SJSA1 (cell line): Measurements from ENCODE around the gene CADM1. TPM values are rescaled to one million over a fixed set of nuclear protein-coding genes. Genes with fewer than 3 reads are reported as not detected.

ENCODE experiments used
- DNase-seq, 2 experiments: peaks; one replicate each; pipeline ENCODE4 v3.0.0-alpha.2; 2015 to 2020; ENCODE audit warnings: low spot score in 2 of 2, low read depth in 1 of 2
- H3K27ac ChIP-seq: fragments of 250-450 bp; sonication (Bioruptor Pico); 2 replicates; pipeline ENCODE4 v1.5.1; 2020; ENCODE audit warnings: mild to moderate bottlenecking, moderate library complexity
- H3K27me3 ChIP-seq: fragments of 250-450 bp; sonication (Bioruptor Pico); replicated peaks from 2 replicates; pipeline ENCODE4 v1.5.1; 2020; ENCODE audit warnings: mild to moderate bottlenecking, moderate library complexity
- H3K36me3 ChIP-seq: fragments of 250-450 bp; sonication (Bioruptor Pico); 2 replicates; pipeline ENCODE4 v1.5.1; 2020; ENCODE audit warnings: mild to moderate bottlenecking
- H3K4me1 ChIP-seq: fragments of 250-450 bp; sonication (Bioruptor Pico); replicated peaks from 2 replicates; pipeline ENCODE4 v1.6.1; 2021; ENCODE audit warnings: mild to moderate bottlenecking
- H3K4me3 ChIP-seq: fragments of 250-450 bp; sonication (Bioruptor Pico); 2 replicates; pipeline ENCODE4 v1.5.1; 2020; ENCODE audit warnings: mild to moderate bottlenecking
- H3K9me3 ChIP-seq: fragments of 250-450 bp; sonication (Bioruptor Pico); replicated peaks from 2 replicates; pipeline ENCODE4 v1.5.1; 2020; ENCODE audit warnings: mild to moderate bottlenecking
- total RNA-seq: library from RNA; depleted of rRNA; stranded (reverse); fragments of >200 nt; shearing (Covaris generic); gene quantifications from 2 replicates; pipeline ENCODE4 v1.2.3, GENCODE V29; 2014

The CADM1 gene
- total RNA-seq, 1 experiment from 2014 or later, result 3.2 TPM

DNA sequence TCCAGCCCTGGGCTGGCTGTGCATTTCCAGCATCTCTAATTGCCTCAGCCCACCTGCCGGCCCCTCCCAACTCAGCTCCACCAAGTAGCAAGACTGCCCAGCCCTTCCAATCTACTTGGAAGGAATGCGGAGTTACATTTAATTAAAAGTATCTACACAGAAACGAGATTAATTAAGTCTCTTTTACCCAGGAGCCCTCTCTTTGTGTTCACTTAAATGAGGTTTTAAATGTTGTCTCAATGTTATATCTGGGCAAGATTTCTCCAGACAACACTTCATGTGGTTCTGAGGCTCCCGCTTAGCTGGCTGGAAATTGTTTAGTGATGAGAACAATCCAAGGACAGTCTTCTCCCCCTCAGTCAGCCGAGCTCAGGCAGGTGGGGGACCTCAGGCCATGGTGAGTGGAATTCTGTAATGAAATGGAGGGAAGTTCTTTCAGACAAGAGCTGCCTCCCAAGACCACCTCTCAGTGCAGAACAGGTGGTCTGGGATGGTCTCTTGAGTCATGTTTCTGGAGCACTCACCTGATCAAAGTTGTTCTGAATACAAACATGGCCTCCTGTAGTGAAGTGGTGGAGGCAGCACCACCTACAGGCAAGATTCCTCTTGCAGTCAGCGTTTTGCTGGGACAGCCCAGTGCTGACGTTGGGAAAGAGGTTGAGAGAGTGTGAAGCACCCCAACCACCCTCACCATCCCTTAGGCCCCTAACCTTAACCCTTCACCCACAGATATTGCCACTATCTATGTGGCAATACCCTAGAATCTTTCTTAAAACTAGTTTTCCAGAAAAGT is 371.6 kb downstream of the CADM1 start:
- H3K4me1 ChIP-seq, result no peaks in the 10 kb centered on the region
- no peaks in the 10 kb centered on the region for H3K36me3 ChIP-seq
- no peak overlapping the region for H3K27ac ChIP-seq
- DNase-seq, result no peak
- no peaks in the 10 kb centered on the region for H3K9me3 ChIP-seq
- H3K27me3 ChIP-seq, result no peaks in the 10 kb centered on the region
- H3K4me3 ChIP-seq, result no peak overlapping the region

DNA sequence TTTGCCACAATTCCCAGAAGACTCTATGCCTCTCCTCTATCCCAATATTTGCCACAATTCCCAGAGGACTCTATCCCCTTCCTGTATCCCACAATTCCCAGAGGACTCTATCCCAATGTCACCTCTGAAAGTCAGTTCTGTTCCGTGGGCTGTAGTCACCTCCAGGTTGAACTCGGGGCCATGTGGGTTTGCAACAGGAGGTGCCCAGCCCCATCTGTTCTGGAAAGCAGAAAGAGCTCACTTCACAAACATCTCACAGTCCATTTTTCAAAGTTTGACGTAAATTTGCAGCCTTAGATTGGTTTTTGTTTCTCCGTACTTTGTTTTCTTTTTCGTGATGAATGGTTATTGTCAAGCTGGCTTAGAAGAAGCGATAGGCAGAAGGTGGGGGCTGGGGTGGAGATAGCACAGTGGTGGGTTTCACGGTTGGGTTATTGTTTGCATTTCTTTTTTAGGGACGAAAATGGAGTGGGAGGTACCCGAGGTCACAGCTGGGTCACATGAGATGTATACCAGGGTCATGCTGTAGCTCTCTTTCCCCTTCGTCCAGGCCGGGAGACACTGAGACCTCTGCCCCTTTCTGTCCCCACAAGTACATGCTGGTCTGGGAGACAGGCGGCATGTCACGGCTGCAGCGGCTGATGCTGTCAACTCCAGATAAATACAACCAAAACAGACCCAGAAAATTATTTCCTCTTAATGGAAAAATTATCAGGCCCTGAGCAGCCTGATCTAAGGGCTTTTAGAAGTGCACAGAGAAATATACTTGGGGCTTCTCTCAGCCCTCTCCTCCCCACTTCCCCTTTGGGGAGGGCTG is 374.5 kb downstream of the CADM1 start:
- H3K36me3 ChIP-seq, result no peaks in the 10 kb centered on the region
- no peaks in the 10 kb centered on the region for H3K27me3 ChIP-seq
- H3K4me1 ChIP-seq, result no peaks in the 10 kb centered on the region
- no peak overlapping the region for H3K27ac ChIP-seq
- DNase-seq, result no peak
- H3K9me3 ChIP-seq, result no peaks in the 10 kb centered on the region
- no peak overlapping the region for H3K4me3 ChIP-seq

- Histone ChIP-seq H3K27ac (no peak overlapping the region), H3K9me3 (no peaks in the 10 kb centered on the region), H3K27me3 (no peaks in the 10 kb centered on the region), H3K36me3 (no peaks in the 10 kb centered on the region), H3K4me1 (no peaks in the 10 kb centered on the region), H3K4me3 (no peak overlapping the region)
- no peak for DNase-seq
Measured at GRCh38 chr11:115128226-115128625, 376.0 kb downstream of the CADM1 start.

DNA sequence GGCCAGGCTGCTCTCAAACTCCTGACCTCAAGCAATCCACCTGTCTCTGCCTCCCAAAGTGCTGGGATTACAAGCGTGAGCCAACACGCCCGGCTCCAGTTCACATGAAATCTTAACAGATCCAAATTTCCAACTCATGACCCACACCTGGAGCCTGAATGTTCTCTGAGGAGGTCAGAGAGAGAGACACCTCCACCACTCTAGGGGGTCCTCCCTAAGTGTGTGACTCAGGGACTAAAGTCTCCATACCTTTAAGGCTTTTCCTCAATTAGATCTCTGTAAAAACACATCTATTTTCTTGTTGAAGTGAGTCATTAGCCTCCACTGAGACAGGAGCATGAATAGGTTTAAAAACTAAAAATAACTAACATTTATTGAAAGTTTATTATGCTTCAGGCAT is 376.4 kb downstream of the CADM1 start:
- H3K9me3 ChIP-seq, result no peaks in the 10 kb centered on the region
- no peak for DNase-seq
- H3K27ac ChIP-seq, result no peak overlapping the region
- H3K4me1 ChIP-seq, result no peaks in the 10 kb centered on the region
- H3K27me3 ChIP-seq, result no peaks in the 10 kb centered on the region
- H3K36me3 ChIP-seq, result no peaks in the 10 kb centered on the region
- no peak overlapping the region for H3K4me3 ChIP-seq

DNA sequence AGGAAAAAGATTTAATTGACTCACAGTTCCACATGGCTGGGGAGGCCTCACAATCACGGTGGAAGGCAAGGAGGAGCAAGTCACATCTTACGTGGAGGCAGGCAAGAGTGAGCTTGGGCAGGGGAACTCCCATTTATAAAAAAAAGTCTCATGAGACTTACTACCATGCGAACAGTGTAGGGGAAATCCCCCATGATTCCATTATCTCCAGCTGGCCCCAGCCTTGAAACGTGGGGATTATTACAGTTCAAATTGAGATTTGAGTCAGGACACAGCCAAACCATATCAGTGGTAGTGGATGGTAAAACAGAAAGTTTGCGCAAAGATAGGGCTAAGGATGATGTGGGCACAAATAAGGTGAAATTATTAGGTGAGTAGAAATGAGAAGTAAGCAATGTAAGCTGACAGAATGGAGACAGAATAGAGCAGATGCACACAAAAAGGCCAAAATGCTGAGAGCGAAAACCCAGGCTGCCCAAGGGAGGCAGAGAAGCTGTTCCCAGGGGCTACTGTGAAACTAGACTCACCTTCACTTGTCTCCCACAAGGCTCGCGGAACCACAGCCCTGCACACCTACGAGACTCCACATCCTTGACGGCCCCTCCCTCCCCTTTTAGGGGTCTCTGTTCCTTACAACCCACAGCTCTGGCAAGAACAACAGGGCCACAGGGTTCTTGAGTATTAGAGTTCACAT is 377.6 kb downstream of the CADM1 start:
- Histone ChIP-seq H3K27me3 (no peaks in the 10 kb centered on the region), H3K9me3 (no peaks in the 10 kb centered on the region), H3K4me1 (no peaks in the 10 kb centered on the region), H3K4me3 (no peak overlapping the region), H3K36me3 (no peaks in the 10 kb centered on the region), H3K27ac (no peak overlapping the region)
- no peak for DNase-seq

GRCh38 chr11:115126092-115126491 is 378.1 kb downstream of the CADM1 start:
- no peaks in the 10 kb centered on the region for H3K9me3 ChIP-seq
- no peaks in the 10 kb centered on the region for H3K36me3 ChIP-seq
- no peaks in the 10 kb centered on the region for H3K27me3 ChIP-seq
- H3K27ac ChIP-seq, result no peak overlapping the region
- DNase-seq, result no peak
- H3K4me1 ChIP-seq, result no peaks in the 10 kb centered on the region
- no peak overlapping the region for H3K4me3 ChIP-seq

- Histone ChIP-seq H3K4me1 (no peaks in the 10 kb centered on the region), H3K27me3 (no peaks in the 10 kb centered on the region), H3K4me3 (no peak overlapping the region), H3K9me3 (no peaks in the 10 kb centered on the region), H3K27ac (no peak overlapping the region), H3K36me3 (no peaks in the 10 kb centered on the region)
- no peak for DNase-seq
Measured at GRCh38 chr11:115124786-115125185, 379.4 kb downstream of the CADM1 start.

GRCh38 chr11:115123641-115124040 is 380.6 kb downstream of the CADM1 start:
- Histone ChIP-seq H3K27me3 (no peaks in the 10 kb centered on the region), H3K27ac (no peak overlapping the region), H3K9me3 (no peaks in the 10 kb centered on the region), H3K4me3 (no peak overlapping the region), H3K4me1 (no peaks in the 10 kb centered on the region), H3K36me3 (no peaks in the 10 kb centered on the region)
- no peak for DNase-seq

- no peaks in the 10 kb centered on the region for H3K27me3 ChIP-seq
- no peak overlapping the region for H3K4me3 ChIP-seq
- no peaks in the 10 kb centered on the region for H3K4me1 ChIP-seq
- no peaks in the 10 kb centered on the region for H3K36me3 ChIP-seq
- H3K9me3 ChIP-seq, result no peaks in the 10 kb centered on the region
- H3K27ac ChIP-seq, result no peak overlapping the region
- DNase-seq, result no peak
Measured at GRCh38 chr11:115122274-115122673, 381.9 kb downstream of the CADM1 start.
